ENCODE measurements around the gene ADAMTS9. TPM values are rescaled to one million over a fixed set of nuclear protein-coding genes. Genes with fewer than 3 reads are reported as not detected.
A peak's percentile ranks its signal among the peaks of the same experiment; 100 is the strongest.

Gene ADAMTS9
- total RNA-seq, 1 experiment from 2014 or later, result 0.46 TPM

DNA sequence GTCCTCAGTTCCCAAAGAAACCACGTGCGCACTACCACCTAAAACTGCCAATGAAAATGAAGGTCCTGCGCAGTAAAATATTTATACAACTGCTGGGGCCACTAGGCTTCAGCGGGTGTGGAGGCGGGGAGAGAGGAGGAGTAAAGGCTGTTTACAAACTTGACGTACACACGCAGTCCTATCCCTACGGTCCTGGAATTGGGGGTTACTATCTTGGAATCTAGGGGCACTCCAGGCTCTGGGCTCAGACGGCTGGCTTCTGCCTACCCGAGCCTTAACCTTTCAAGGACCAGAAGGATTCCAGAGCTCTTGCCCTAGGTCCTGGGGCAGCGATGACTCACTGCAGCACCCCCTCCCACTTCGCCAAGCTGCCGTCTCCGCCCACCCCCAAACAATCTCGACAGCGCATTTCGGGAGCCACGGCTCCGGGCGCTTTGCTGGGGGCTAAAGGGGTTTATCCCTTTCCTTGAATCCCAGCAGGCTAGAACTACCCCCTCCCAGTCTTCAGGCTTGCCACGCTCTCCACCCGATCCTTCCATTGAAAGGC is 3.0 kb downstream of the ADAMTS9 start:
- peak; percentile 71 for DNase-seq
- Histone ChIP-seq H4K5ac (ENCODE audit: insufficient read length, low read depth, low read length) (no peak overlapping the region), H4K20me1 (ENCODE audit: control insufficient read depth, insufficient read depth, insufficient read length) (no peaks in the 10 kb centered on the region), H3K56ac (ENCODE audit: insufficient read length, low read depth, low read length) (no peak overlapping the region), H2AK5ac (ENCODE audit: insufficient read length, low read length) (no peak overlapping the region), H3K23me2 (ENCODE audit: insufficient read length, low read depth, low read length, poor library complexity, severe bottlenecking) (peaks cover 37% of the 10 kb centered on the region), H3K14ac (ENCODE audit: insufficient read depth, low read length) (no peak overlapping the region), H4K8ac (replicated peaks; ENCODE audit: insufficient read length, low read depth, low read length) (no peak overlapping the region), H2BK120ac (ENCODE audit: low read depth, low read length, poor library complexity, severe bottlenecking) (no peak overlapping the region), H2AFZ (ENCODE audit: low read length) (no peak overlapping the region), H2BK12ac (ENCODE audit: insufficient read length, low read depth, low read length) (no peak overlapping the region), H3K18ac (ENCODE audit: insufficient read length, low read depth, low read length) (no peak overlapping the region), H2BK15ac (ENCODE audit: low read depth, low read length) (no peak overlapping the region), H3K4me1 (ENCODE audit: insufficient read depth, low read length) (peaks cover 7% of the 10 kb centered on the region), H3K27me3 (ENCODE audit: insufficient read depth, low read length) (peaks cover 47% of the 10 kb centered on the region), H3T11ph (ENCODE audit: low read length) (no peak overlapping the region), H2BK5ac (ENCODE audit: insufficient read length, low read length) (no peak overlapping the region), H3K23ac (ENCODE audit: insufficient read length, low read depth, low read length) (no peak overlapping the region), H4K91ac (ENCODE audit: insufficient read length, low read depth, low read length) (no peak overlapping the region), H3K4ac (ENCODE audit: low read depth, low read length) (no peak overlapping the region), H3K27ac (ENCODE audit: insufficient read length, low read depth, low read length) (no peak overlapping the region), H3K79me1 (ENCODE audit: insufficient read depth, low read depth, low read length, poor library complexity, severe bottlenecking) (no peaks in the 10 kb centered on the region), H3K79me2 (ENCODE audit: insufficient read depth, low read length) (no peaks in the 10 kb centered on the region), H3K9me3 (ENCODE audit: control insufficient read depth, low read depth, low read length) (no peaks in the 10 kb centered on the region), H3K9ac (ENCODE audit: extremely low read depth, insufficient read length, low read length) (no peak overlapping the region), H2BK20ac (ENCODE audit: low read depth, low read length, poor library complexity, severe bottlenecking) (no peak overlapping the region), H3K4me2 (ENCODE audit: insufficient read depth, insufficient read length, low read length) (peak overlapping the region; percentile 85)
- WGBS (ENCODE audit: extremely low coverage, insufficient read length, low lambda C conversion rate), result no CpG with 5 or more reads among the region's 22 CpGs
- H3K9me3 Mint-ChIP-seq, result peaks cover 0 to 2% of the 10 kb centered on the region in 2 experiments; a peak in 2 of 5 replicates
- TF ChIP-seq, protein P1, sequence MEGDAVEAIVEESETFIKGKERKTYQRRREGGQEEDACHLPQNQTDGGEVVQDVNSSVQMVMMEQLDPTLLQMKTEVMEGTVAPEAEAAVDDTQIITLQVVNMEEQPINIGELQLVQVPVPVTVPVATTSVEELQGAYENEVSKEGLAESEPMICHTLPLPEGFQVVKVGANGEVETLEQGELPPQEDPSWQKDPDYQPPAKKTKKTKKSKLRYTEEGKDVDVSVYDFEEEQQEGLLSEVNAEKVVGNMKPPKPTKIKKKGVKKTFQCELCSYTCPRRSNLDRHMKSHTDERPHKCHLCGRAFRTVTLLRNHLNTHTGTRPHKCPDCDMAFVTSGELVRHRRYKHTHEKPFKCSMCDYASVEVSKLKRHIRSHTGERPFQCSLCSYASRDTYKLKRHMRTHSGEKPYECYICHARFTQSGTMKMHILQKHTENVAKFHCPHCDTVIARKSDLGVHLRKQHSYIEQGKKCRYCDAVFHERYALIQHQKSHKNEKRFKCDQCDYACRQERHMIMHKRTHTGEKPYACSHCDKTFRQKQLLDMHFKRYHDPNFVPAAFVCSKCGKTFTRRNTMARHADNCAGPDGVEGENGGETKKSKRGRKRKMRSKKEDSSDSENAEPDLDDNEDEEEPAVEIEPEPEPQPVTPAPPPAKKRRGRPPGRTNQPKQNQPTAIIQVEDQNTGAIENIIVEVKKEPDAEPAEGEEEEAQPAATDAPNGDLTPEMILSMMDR (conservative IDR thresholded peaks at IDR 0.05), result no peak
- H3K36me3 Mint-ChIP-seq (ENCODE audit: insufficient read depth in 1 of 3, low read depth in 3 of 3), result no peaks in the 10 kb centered on the region
- H3K27me3 Mint-ChIP-seq (ENCODE audit: low read depth), result peaks cover 97% of the 10 kb centered on the region
- peak overlapping the region; percentile 62 to 89 for H3K4me3 Mint-ChIP-seq
- H3K27ac Mint-ChIP-seq, result no peak overlapping the region; a peak in 1 of 7 replicates
- H3K4me1 Mint-ChIP-seq, result peaks cover 71 to 74% of the 10 kb centered on the region in 2 experiments
